ENCODE data around the gene CHST11.

DNA sequence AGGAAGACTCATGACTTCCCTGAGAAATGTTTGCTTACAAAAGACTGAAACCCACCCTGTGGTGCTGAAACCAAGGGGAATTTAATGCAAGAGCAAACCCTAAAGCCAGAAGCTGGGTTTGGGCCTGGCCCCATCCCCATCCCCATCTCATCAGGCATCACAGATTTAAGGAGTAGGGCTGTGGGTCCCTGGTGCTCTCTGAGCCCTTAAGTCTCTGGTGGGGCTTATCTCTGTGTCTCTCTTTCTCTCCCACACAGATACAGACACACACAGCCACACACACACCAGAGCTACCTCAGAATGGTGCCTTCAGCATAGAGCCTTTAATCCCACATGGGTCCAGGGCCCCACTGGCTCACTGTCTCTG lies 264.3 kb downstream of the CHST11 start:
- TF ChIP-seq, protein P1, sequence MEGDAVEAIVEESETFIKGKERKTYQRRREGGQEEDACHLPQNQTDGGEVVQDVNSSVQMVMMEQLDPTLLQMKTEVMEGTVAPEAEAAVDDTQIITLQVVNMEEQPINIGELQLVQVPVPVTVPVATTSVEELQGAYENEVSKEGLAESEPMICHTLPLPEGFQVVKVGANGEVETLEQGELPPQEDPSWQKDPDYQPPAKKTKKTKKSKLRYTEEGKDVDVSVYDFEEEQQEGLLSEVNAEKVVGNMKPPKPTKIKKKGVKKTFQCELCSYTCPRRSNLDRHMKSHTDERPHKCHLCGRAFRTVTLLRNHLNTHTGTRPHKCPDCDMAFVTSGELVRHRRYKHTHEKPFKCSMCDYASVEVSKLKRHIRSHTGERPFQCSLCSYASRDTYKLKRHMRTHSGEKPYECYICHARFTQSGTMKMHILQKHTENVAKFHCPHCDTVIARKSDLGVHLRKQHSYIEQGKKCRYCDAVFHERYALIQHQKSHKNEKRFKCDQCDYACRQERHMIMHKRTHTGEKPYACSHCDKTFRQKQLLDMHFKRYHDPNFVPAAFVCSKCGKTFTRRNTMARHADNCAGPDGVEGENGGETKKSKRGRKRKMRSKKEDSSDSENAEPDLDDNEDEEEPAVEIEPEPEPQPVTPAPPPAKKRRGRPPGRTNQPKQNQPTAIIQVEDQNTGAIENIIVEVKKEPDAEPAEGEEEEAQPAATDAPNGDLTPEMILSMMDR (IDR thresholded peaks at IDR 0.05), result no peak
- TF ChIP-seq EP300 (IDR thresholded peaks at IDR 0.05), result no peak
